DMS153 treated with DMSO at 0.1 percent for 48 hours (cell line): ENCODE data around the gene BATF3.

ENCODE experiments used
- DNase-seq: peaks from one replicate; lab custom pipeline; 2025; ENCODE audit not compliant: unreplicated experiment; lab: John Stamatoyannopoulos, UW

Gene BATF3

GRCh38 chr1:212710566-212710965 is 10.9 kb upstream of the BATF3 start:
- no peak for DNase-seq

GRCh38 chr1:212703991-212704564 is 4.4 kb upstream of the BATF3 start:
- DNase-seq, result no peak

- DNase-seq, result no peak
Observed at GRCh38 chr1:212702672-212703071, 3.0 kb upstream of the BATF3 start.

GRCh38 chr1:212701910-212702309 is 2.3 kb upstream of the BATF3 start:
- no peak for DNase-seq

GRCh38 chr1:212700892-212701819 is 1.5 kb upstream of the BATF3 start:
- DNase-seq, result peak; percentile 13

- no peak for DNase-seq
Observed at GRCh38 chr1:212700223-212700891, 717 bp upstream of the BATF3 start.

- peak; percentile 32 for DNase-seq
Observed at GRCh38 chr1:212699104-212699624, 476 bp downstream of the BATF3 start.

- DNase-seq, result no peak
Observed at GRCh38 chr1:212698467-212699103, 1.1 kb downstream of the BATF3 start.

GRCh38 chr1:212696721-212697331 is 2.8 kb downstream of the BATF3 start:
- DNase-seq, result no peak

- DNase-seq, result no peak
Observed at GRCh38 chr1:212692774-212693644, 6.6 kb downstream of the BATF3 start.

GRCh38 chr1:212691561-212692071 is 8.0 kb downstream of the BATF3 start:
- DNase-seq, result no peak

GRCh38 chr1:212690816-212691403 is 8.7 kb downstream of the BATF3 start:
- DNase-seq, result no peak

- no peak for DNase-seq
Observed at GRCh38 chr1:212689758-212690529, 9.7 kb downstream of the BATF3 start.

GRCh38 chr1:212689196-212689725 is 10.4 kb downstream of the BATF3 start:
- DNase-seq, result no peak

- no peak for DNase-seq
Observed at GRCh38 chr1:212688341-212689047, 11.1 kb downstream of the BATF3 start.

GRCh38 chr1:212687811-212688210 is 11.8 kb downstream of the BATF3 start:
- DNase-seq, result no peak

- no peak for DNase-seq
Observed at GRCh38 chr1:212686591-212686990, 13.0 kb downstream of the BATF3 start.

GRCh38 chr1:212686069-212686468 is 13.6 kb downstream of the BATF3 start:
- DNase-seq, result no peak
